H9 (cell line): ENCODE results near the gene PPP1R15A. TPM values are rescaled to one million over a fixed set of nuclear protein-coding genes. Genes with fewer than 3 reads are reported as not detected.

Source experiments
- DNase-seq: peaks from one replicate; pipeline ENCODE4 v3.0.0-alpha.2; 2017
- H2AFZ ChIP-seq: one replicate; pipeline ENCODE4 v1.6.1; 2013; ENCODE audit warnings: mild to moderate bottlenecking, low read length, control low read depth, moderate library complexity
- H2AK5ac ChIP-seq: 2 replicates; pipeline ENCODE4 v1.6.1; 2013; ENCODE audit warnings: low read length, control low read depth, mixed read lengths; ENCODE audit not compliant: insufficient read length
- H2BK120ac ChIP-seq: one replicate; pipeline ENCODE4 v1.6.1; 2013; ENCODE audit warnings: low read depth, mild to moderate bottlenecking, low read length, control low read depth, inconsistent platforms; ENCODE audit not compliant: poor library complexity, severe bottlenecking
- H2BK12ac ChIP-seq: 2 replicates; pipeline ENCODE4 v1.6.1; 2013; ENCODE audit warnings: low read length, control low read depth, mixed read lengths, low read depth; ENCODE audit not compliant: insufficient read length
- H2BK15ac ChIP-seq: 2 replicates; pipeline ENCODE4 v1.6.1; 2013; ENCODE audit warnings: low read depth, low read length, control low read depth
- H2BK20ac ChIP-seq: one replicate; pipeline ENCODE4 v1.6.1; 2013; ENCODE audit warnings: low read depth, mild to moderate bottlenecking, low read length, control low read depth, inconsistent platforms; ENCODE audit not compliant: poor library complexity, severe bottlenecking
- H2BK5ac ChIP-seq: 2 replicates; pipeline ENCODE4 v1.6.1; 2013; ENCODE audit warnings: low read length, control low read depth, mixed read lengths; ENCODE audit not compliant: insufficient read length
- H3K14ac ChIP-seq: 2 replicates; pipeline ENCODE4 v1.6.1; 2013; ENCODE audit warnings: low read length, control low read depth; ENCODE audit not compliant: insufficient read depth
- H3K18ac ChIP-seq: 2 replicates; pipeline ENCODE4 v1.6.1; 2013; ENCODE audit warnings: low read depth, mild to moderate bottlenecking, mixed read lengths, low read length, control low read depth; ENCODE audit not compliant: insufficient read length
- H3K23ac ChIP-seq: 2 replicates; pipeline ENCODE4 v1.6.1; 2013; ENCODE audit warnings: low read length, control low read depth, mixed read lengths, low read depth; ENCODE audit not compliant: insufficient read length
- H3K23me2 ChIP-seq: 2 replicates; pipeline ENCODE4 v1.6.1; 2013; ENCODE audit warnings: low read depth, mild to moderate bottlenecking, mixed read lengths, low read length, control low read depth; ENCODE audit not compliant: insufficient read length, poor library complexity, severe bottlenecking
- H3K27ac ChIP-seq: 2 replicates; pipeline ENCODE4 v1.5.1; 2013; ENCODE audit warnings: low read length, control low read depth, mixed read lengths, low read depth; ENCODE audit not compliant: insufficient read length
- H3K27me3 ChIP-seq: 2 replicates; pipeline ENCODE4 v1.6.1; 2013; ENCODE audit warnings: low read length, control low read depth, inconsistent platforms; ENCODE audit not compliant: insufficient read depth
- H3K4ac ChIP-seq: 2 replicates; pipeline ENCODE4 v1.6.1; 2013; ENCODE audit warnings: low read depth, mild to moderate bottlenecking, control low read depth, inconsistent platforms, low read length, moderate library complexity
- H3K4me1 ChIP-seq: 2 replicates; pipeline ENCODE4 v1.6.1; 2013; ENCODE audit warnings: low read length, control low read depth, inconsistent platforms; ENCODE audit not compliant: insufficient read depth
- H3K4me2 ChIP-seq: 2 replicates; pipeline ENCODE4 v1.6.1; 2013; ENCODE audit warnings: low read length, control low read depth, mixed read lengths; ENCODE audit not compliant: insufficient read length, insufficient read depth
- H3K56ac ChIP-seq: 2 replicates; pipeline ENCODE4 v1.6.1; 2013; ENCODE audit warnings: low read depth, mild to moderate bottlenecking, mixed read lengths, low read length, control low read depth; ENCODE audit not compliant: insufficient read length
- H3K79me1 ChIP-seq: 2 replicates; pipeline ENCODE4 v1.6.1; 2013; ENCODE audit warnings: low read depth, mild to moderate bottlenecking, moderate library complexity, low read length, control low read depth, inconsistent platforms; ENCODE audit not compliant: insufficient read depth, poor library complexity, severe bottlenecking
- H3K79me2 ChIP-seq: 2 replicates; pipeline ENCODE4 v1.6.1; 2013; ENCODE audit warnings: low read length, control low read depth, inconsistent platforms; ENCODE audit not compliant: insufficient read depth
- H3K9ac ChIP-seq: 2 replicates; pipeline ENCODE4 v1.6.1; 2013; ENCODE audit warnings: low read length, control low read depth, mixed read lengths; ENCODE audit not compliant: insufficient read length; ENCODE audit errors: extremely low read depth
- H3K9me3 ChIP-seq: one replicate; pipeline ENCODE4 v1.6.1; 2013; ENCODE audit warnings: low read depth, low read length, inconsistent platforms; ENCODE audit not compliant: control insufficient read depth
- H3T11ph ChIP-seq: one replicate; pipeline ENCODE4 v1.6.1; 2013; ENCODE audit warnings: mild to moderate bottlenecking, low read length, control low read depth, inconsistent platforms
- H4K20me1 ChIP-seq: one replicate; pipeline ENCODE4 v1.6.1; 2013; ENCODE audit not compliant: control insufficient read depth, insufficient read length, insufficient read depth
- H4K5ac ChIP-seq: 2 replicates; pipeline ENCODE4 v1.6.1; 2013; ENCODE audit warnings: low read depth, mild to moderate bottlenecking, mixed read lengths, low read length, control low read depth; ENCODE audit not compliant: insufficient read length
- H4K8ac ChIP-seq: replicated peaks from 2 replicates; pipeline ENCODE4 v1.6.1; 2013; ENCODE audit warnings: low read length, control low read depth, mixed read lengths, low read depth; ENCODE audit not compliant: insufficient read length
- H4K91ac ChIP-seq: 2 replicates; pipeline ENCODE4 v1.6.1; 2013; ENCODE audit warnings: low read depth, mild to moderate bottlenecking, moderate library complexity, mixed read lengths, low read length, control low read depth; ENCODE audit not compliant: insufficient read length
- H3K27ac Mint-ChIP-seq, 3 experiments: 2 replicates in 2 of 3; 3 replicates in 1 of 3; pipeline ENCODE4 v1.8.0; 2020 to 2021; ENCODE audit warnings: mixed read lengths in 3 of 3, mild to moderate bottlenecking in 1 of 3, moderate library complexity in 1 of 3
- H3K27me3 Mint-ChIP-seq: 2 replicates; pipeline ENCODE4 v1.8.0; 2021; ENCODE audit warnings: low read depth, mild to moderate bottlenecking, moderate library complexity, mixed read lengths
- H3K36me3 Mint-ChIP-seq, 3 experiments: 2 replicates in 2 of 3; 3 replicates in 1 of 3; pipeline ENCODE4 v1.8.0; 2020 to 2021; ENCODE audit warnings: low read depth in 3 of 3, mixed read lengths in 3 of 3; ENCODE audit not compliant: insufficient read depth in 1 of 3
- H3K4me1 Mint-ChIP-seq, 2 experiments: 2 replicates each; pipeline ENCODE4 v1.8.0; 2020; ENCODE audit warnings: mixed read lengths in 2 of 2
- H3K4me3 Mint-ChIP-seq, 2 experiments: 2 replicates in 1 of 2; 3 replicates in 1 of 2; pipeline ENCODE4 v1.8.0; 2020 to 2021; ENCODE audit warnings: mild to moderate bottlenecking in 2 of 2, mixed read lengths in 2 of 2, moderate library complexity in 1 of 2
- H3K9me3 Mint-ChIP-seq, 2 experiments: 2 replicates in 1 of 2; 3 replicates in 1 of 2; pipeline ENCODE4 v1.8.0; 2020; ENCODE audit warnings: mild to moderate bottlenecking in 2 of 2, mixed read lengths in 2 of 2, moderate library complexity in 1 of 2
- CTCF ChIP-seq: fragments of 200-600 bp; sonication (generic); conservative IDR thresholded peaks from 3 replicates; pipeline ENCODE4 v1.8.0; 2021; ENCODE audit warnings: antibody characterized with exemption, mild to moderate bottlenecking
- WGBS: extraction: QIAGEN DNeasy Blood & Tissue Kit; methylation state at CpG from one replicate; pipeline ENCODE4 v1.1.7; 2013; ENCODE audit warnings: missing lambda C conversion rate, low lambda C conversion rate, mixed read lengths; ENCODE audit not compliant: insufficient read length; ENCODE audit errors: extremely low coverage; 5-methylcytosine and 5-hydroxymethylcytosine counted together
- total RNA-seq: library from RNA; stranded (reverse); gene quantifications from 2 replicates; pipeline ENCODE4 v1.2.1, GENCODE V29; 2021

The PPP1R15A gene
- total RNA-seq, 1 experiment from 2014 or later = 17.2 TPM

GRCh38 chr19:48862827-48863226 lies 9.4 kb upstream of the PPP1R15A start:
- no CpG with 5 or more reads among the region's 7 CpGs for WGBS
- H3K79me2 ChIP-seq = no peaks in the 10 kb centered on the region
- no peak overlapping the region for H3K4ac ChIP-seq
- H3K9ac ChIP-seq = no peak overlapping the region
- H3K4me2 ChIP-seq = no peak overlapping the region
- no peaks in the 10 kb centered on the region for H4K20me1 ChIP-seq
- no peaks in the 10 kb centered on the region for H3K27me3 Mint-ChIP-seq
- no peak overlapping the region for H3K14ac ChIP-seq
- no peak overlapping the region for H3K56ac ChIP-seq
- H4K8ac ChIP-seq = no peak overlapping the region
- H2AK5ac ChIP-seq = no peak overlapping the region
- no peak overlapping the region for H2BK20ac ChIP-seq
- H3K18ac ChIP-seq = no peak overlapping the region
- H3K79me1 ChIP-seq = no peaks in the 10 kb centered on the region
- no peak overlapping the region for H2BK12ac ChIP-seq
- H3K27me3 ChIP-seq = no peaks in the 10 kb centered on the region
- no peak overlapping the region for H4K91ac ChIP-seq
- no peak overlapping the region for H3T11ph ChIP-seq
- H3K9me3 Mint-ChIP-seq = no peaks in the 10 kb centered on the region
- H3K27ac ChIP-seq = no peak overlapping the region
- H3K4me1 Mint-ChIP-seq = peaks cover 3 to 23% of the 10 kb centered on the region in 2 experiments
- no peak overlapping the region for H4K5ac ChIP-seq
- no peaks in the 10 kb centered on the region; the same call in 1 of the 2 replicates for H3K4me1 ChIP-seq
- no peak overlapping the region for H3K4me3 Mint-ChIP-seq
- H3K27ac Mint-ChIP-seq = peak overlapping the region in 1 of 3 experiments; percentile 75; a peak in 2 of 7 replicates
- H2BK120ac ChIP-seq = no peak overlapping the region
- H2BK15ac ChIP-seq = no peak overlapping the region
- H3K23ac ChIP-seq = no peak overlapping the region
- no peak overlapping the region for H2AFZ ChIP-seq
- no peak for TF ChIP-seq CTCF
- no peaks in the 10 kb centered on the region for H3K9me3 ChIP-seq
- H3K36me3 Mint-ChIP-seq = peaks cover 0 to 42% (median 9%) of the 10 kb centered on the region in 3 experiments; a peak in 6 of 7 replicates
- no peak overlapping the region for H2BK5ac ChIP-seq
- no peaks in the 10 kb centered on the region for H3K23me2 ChIP-seq
- no peak for DNase-seq
